Naive thymus-derived CD8-positive, alpha-beta T cell (primary cell): ENCODE measurements around the gene AP5M1. TPM values are rescaled to one million over a fixed set of nuclear protein-coding genes. Genes with fewer than 3 reads are reported as not detected.
"Not testable (repeated sequence)": the region's sequence is repeated elsewhere in the genome, so short reads cannot be mapped to it uniquely, and the experiment has no call there.

Experiments
- ATAC-seq, 2 donors: fragments of 150-1000 bp; cut with Tn5 transposase in 1 of 2; sonication (Bioruptor Pico), chemical (Tn5 transposase) in 1 of 2; 1 replicate in 1 of 2; 2 replicates in 1 of 2; pipeline ENCODE4 v1.10.0; 2021; ENCODE audit warnings: mild to moderate bottlenecking in 2 of 2, moderate library complexity in 2 of 2
- POLR2A ChIA-PET: fragments of 350-600 bp; sonication (Branson Sonifier 250); formaldehyde crosslinking; loops from one replicate; lab custom pipeline; 2021; ENCODE audit warnings: antibody characterized with exemption; lab: Charles Lee
- DNase-seq, 10 donors: peaks; one replicate each; pipeline versions ENCODE4 v3.0.0 to v3.0.0-alpha.2; 2020 to 2022
- H3K27ac Mint-ChIP-seq, 10 donors: one replicate each; pipeline ENCODE4 v1.8.0; 2020 to 2022; ENCODE audit warnings: mild to moderate bottlenecking in 10 of 10, mixed read lengths in 10 of 10, moderate library complexity in 4 of 10, inconsistent platforms in 1 of 10
- H3K27me3 Mint-ChIP-seq, 5 donors: one replicate each; pipeline ENCODE4 v1.8.0; 2021 to 2022; ENCODE audit warnings: mixed read lengths in 5 of 5
- H3K36me3 Mint-ChIP-seq, 3 donors: one replicate each; pipeline ENCODE4 v1.8.0; 2020 to 2022; ENCODE audit warnings: mixed read lengths in 3 of 3, mild to moderate bottlenecking in 2 of 3, inconsistent platforms in 1 of 3
- H3K4me1 Mint-ChIP-seq, 4 donors: one replicate each; pipeline ENCODE4 v1.8.0; 2021 to 2022; ENCODE audit warnings: mixed read lengths in 4 of 4
- H3K4me3 Mint-ChIP-seq, 10 donors: one replicate each; pipeline ENCODE4 v1.8.0; 2020 to 2022; ENCODE audit warnings: mild to moderate bottlenecking in 10 of 10, mixed read lengths in 10 of 10, moderate library complexity in 6 of 10, inconsistent platforms in 1 of 10
- H3K9me3 Mint-ChIP-seq, 9 donors: one replicate each; pipeline ENCODE4 v1.8.0; 2020 to 2022; ENCODE audit warnings: mixed read lengths in 9 of 9, mild to moderate bottlenecking in 3 of 9, inconsistent platforms in 1 of 9, moderate library complexity in 1 of 9
- polyA plus RNA-seq, 3 donors: library from polyadenylated mRNA; unstranded; fragments of 300-500 nt; fragmentation: Illumina TruSeq; gene quantifications; one replicate each; pipeline ENCODE4 v1.2.3, GENCODE V29; 2021
- total RNA-seq, 8 experiments: library from RNA in 2 of 8; stranded (reverse) in 2 of 8; gene quantifications; one replicate each; pipeline ENCODE4 v1.2.3 and lab custom pipeline; 2021 to 2026

Gene AP5M1
- total and polyA plus RNA-seq, 5 experiments from 2014 or later, result 33.1 to 74.5 (median 39.8) TPM

- ATAC-seq, DNase-seq, H3K4me1 Mint-ChIP-seq, POLR2A ChIA-PET, H3K36me3 Mint-ChIP-seq: not testable (repeated sequence)
- Mint-ChIP-seq H3K9me3 (peaks cover 0 to 18% (median 0%) of the 10 kb centered on the region in 9 donors), H3K27ac (peak overlapping the region in 1 of 10 donors; percentile 18), H3K27me3 (peaks cover 3 to 22% (median 18%) of the 10 kb centered on the region in 5 donors), H3K4me3 (peak overlapping the region in 3 of 10 donors; percentile 45 to 71 (median 54))
These were observed 75.0 kb downstream of the AP5M1 start for GRCh38 chr14:57343545-57344297.

- Mint-ChIP-seq H3K9me3 (peaks cover 0 to 15% (median 0%) of the 10 kb centered on the region in 9 donors), H3K4me3 (no peak overlapping the region), H3K27me3 (peaks cover 7 to 31% (median 22%) of the 10 kb centered on the region in 5 donors), H3K36me3 (no peaks in the 10 kb centered on the region), H3K27ac (no peak overlapping the region), H3K4me1 (no peaks in the 10 kb centered on the region)
- ATAC-seq, result no peak
- POLR2A ChIA-PET, result no interaction called here
- DNase-seq, result no peak
These were observed 76.3 kb downstream of the AP5M1 start for GRCh38 chr14:57345106-57345505.

GRCh38 chr14:57346741-57347140 is 78.0 kb downstream of the AP5M1 start:
- ATAC-seq, result no peak
- Mint-ChIP-seq H3K27ac (no peak overlapping the region), H3K4me1 (no peaks in the 10 kb centered on the region), H3K27me3 (peaks cover 7 to 31% (median 22%) of the 10 kb centered on the region in 5 donors), H3K36me3 (no peaks in the 10 kb centered on the region), H3K9me3 (peaks cover 0 to 12% (median 0%) of the 10 kb centered on the region in 9 donors), H3K4me3 (no peak overlapping the region)
- DNase-seq, result no peak
- POLR2A ChIA-PET, result no interaction called here

Other genes with a start within 250 kb of the AP5M1 start
- 10 to 100 TPM; 44.5 to 47.3 TPM for gene EXOC5, start 66 bp upstream of the AP5M1 start, total RNA-seq
- 10 to 100 TPM; 42.1 to 50.1 (median 45.4) TPM for gene EXOC5, start 66 bp upstream of the AP5M1 start, polyA plus RNA-seq
- 10 to 100 TPM; 18.6 to 18.8 TPM for gene NAA30, start 121.6 kb downstream of the AP5M1 start, total RNA-seq
- gene NAA30, start 121.6 kb downstream of the AP5M1 start, polyA plus RNA-seq, result 10 to 100 TPM in 1 of 3 donors, 1 to 10 TPM in 2; 6.9 to 12.3 (median 7.8) TPM
- gene CCDC198, start 224.9 kb downstream of the AP5M1 start, total RNA-seq, result not detected
- not detected for gene CCDC198, start 224.9 kb downstream of the AP5M1 start, polyA plus RNA-seq